GM23338 (cell line): ENCODE results near the gene ZSWIM1. TPM values are rescaled to one million over a fixed set of nuclear protein-coding genes. Genes with fewer than 3 reads are reported as not detected.

ENCODE experiments used
- ATAC-seq: fragments of 200-7000 bp; cut with Tn5 transposase; 3 replicates; pipeline ENCODE4 v1.9.1; 2020
- DNase-seq: peaks from one replicate; pipeline ENCODE4 v3.0.0-alpha.2; 2015; ENCODE audit warnings: low spot score
- H2AFZ ChIP-seq: fragments of 200-600 bp; sonication (generic); 2 replicates; pipeline ENCODE4 v1.8.0; 2016; ENCODE audit warnings: antibody characterized with exemption, mild to moderate bottlenecking, moderate library complexity
- H3F3A ChIP-seq: fragments of 200-600 bp; sonication (generic); replicated peaks from 2 replicates; pipeline ENCODE4 v1.8.0; 2017; ENCODE audit warnings: antibody characterized with exemption, mixed run types, low read depth
- H3K27ac ChIP-seq: fragments of 200-600 bp; sonication (generic); 2 replicates; pipeline ENCODE4 v1.6.1; 2016; ENCODE audit warnings: low read depth
- H3K27me3 ChIP-seq: fragments of 200-600 bp; sonication (generic); 2 replicates; pipeline ENCODE4 v1.8.0; 2016; ENCODE audit warnings: mild to moderate bottlenecking, mixed run types, moderate library complexity; ENCODE audit not compliant: insufficient read depth
- H3K36me3 ChIP-seq: fragments of 200-600 bp; sonication (generic); 2 replicates; pipeline ENCODE4 v1.8.0; 2016; ENCODE audit warnings: mild to moderate bottlenecking; ENCODE audit not compliant: insufficient read depth
- H3K4me1 ChIP-seq: fragments of 200-600 bp; sonication (generic); 2 replicates; pipeline ENCODE4 v1.8.0; 2016; ENCODE audit warnings: mild to moderate bottlenecking, moderate library complexity; ENCODE audit not compliant: insufficient read depth
- H3K4me2 ChIP-seq: fragments of 200-600 bp; sonication (generic); 2 replicates; pipeline ENCODE4 v1.7.1; 2017; ENCODE audit warnings: mixed run types
- H3K4me3 ChIP-seq: fragments of 200-600 bp; sonication (generic); 2 replicates; pipeline ENCODE4 v1.6.1; 2016; ENCODE audit warnings: mixed run types
- H3K79me2 ChIP-seq: fragments of 200-600 bp; sonication (generic); replicated peaks from 2 replicates; pipeline ENCODE4 v1.8.0; 2017; ENCODE audit warnings: mild to moderate bottlenecking; ENCODE audit not compliant: insufficient read depth
- H3K9me2 ChIP-seq: fragments of 200-600 bp; sonication (generic); 2 replicates; pipeline ENCODE4 v1.8.0; 2017; ENCODE audit not compliant: insufficient read depth
- H4K20me1 ChIP-seq: fragments of 200-600 bp; sonication (generic); replicated peaks from 2 replicates; pipeline ENCODE4 v1.8.0; 2017; ENCODE audit warnings: mild to moderate bottlenecking; ENCODE audit not compliant: insufficient read depth
- H3K27ac Mint-ChIP-seq: 2 replicates; pipeline ENCODE4 v1.8.0; 2020; ENCODE audit warnings: inconsistent platforms, mild to moderate bottlenecking, moderate library complexity, mixed read lengths
- H3K27me3 Mint-ChIP-seq: 3 replicates; pipeline ENCODE4 v1.8.0; 2022; ENCODE audit warnings: low read depth, mild to moderate bottlenecking, moderate library complexity, mixed read lengths, inconsistent platforms; ENCODE audit not compliant: insufficient read depth, poor library complexity
- H3K36me3 Mint-ChIP-seq: 3 replicates; pipeline ENCODE4 v1.8.0; 2021; ENCODE audit warnings: low read depth, mild to moderate bottlenecking, inconsistent platforms, moderate library complexity, mixed read lengths
- H3K4me1 Mint-ChIP-seq: 3 replicates; pipeline ENCODE4 v1.8.0; 2020; ENCODE audit warnings: mild to moderate bottlenecking, inconsistent platforms, mixed read lengths
- H3K4me3 Mint-ChIP-seq: 3 replicates; pipeline ENCODE4 v1.8.0; 2021; ENCODE audit warnings: moderate library complexity, mild to moderate bottlenecking, inconsistent platforms, mixed read lengths
- H3K9me3 Mint-ChIP-seq: 3 replicates; pipeline ENCODE4 v1.8.0; 2020; ENCODE audit warnings: moderate library complexity, mild to moderate bottlenecking, inconsistent platforms, mixed read lengths
- CREB1 ChIP-seq: fragments of 250-450 bp; sonication (Bioruptor Pico); IDR thresholded peaks from 2 replicates; pipeline ENCODE4 v1.5.0; 2020; ENCODE audit warnings: low read depth, mild to moderate bottlenecking, moderate library complexity
- ETS1 ChIP-seq: IDR thresholded peaks from 2 replicates; pipeline ENCODE4 v1.6.1; 2016; ENCODE audit warnings: antibody characterized with exemption
- EZH2 ChIP-seq: fragments of 200-600 bp; sonication (generic); IDR thresholded peaks from one replicate; pipeline ENCODE4 v1.8.0; 2017; ENCODE audit warnings: antibody characterized with exemption, mild to moderate bottlenecking, low read depth; ENCODE audit not compliant: unreplicated experiment
- EZH2phosphoT487 ChIP-seq: fragments of 200-600 bp; sonication (generic); IDR thresholded peaks from one replicate; pipeline ENCODE4 v1.8.1; 2018; ENCODE audit warnings: antibody characterized with exemption; ENCODE audit not compliant: unreplicated experiment
- JUNB ChIP-seq: IDR thresholded peaks from one replicate; pipeline ENCODE4 v1.6.1; 2016; ENCODE audit warnings: antibody characterized with exemption; ENCODE audit not compliant: unreplicated experiment
- NANOG ChIP-seq: IDR thresholded peaks from 2 replicates; pipeline ENCODE4 v1.6.1; 2016; ENCODE audit warnings: antibody characterized with exemption, borderline replicate concordance
- POLR2AphosphoS5 ChIP-seq: IDR thresholded peaks from 2 replicates; pipeline ENCODE4 v1.6.1; 2016; ENCODE audit warnings: antibody characterized with exemption, low read depth
- STAT1 ChIP-seq: IDR thresholded peaks from one replicate; pipeline ENCODE4 v1.6.1; 2016; ENCODE audit warnings: antibody characterized with exemption; ENCODE audit not compliant: unreplicated experiment
- ZNF114 ChIP-seq: fragments of 250-450 bp; sonication (Bioruptor Pico); IDR thresholded peaks from 2 replicates; pipeline ENCODE4 v1.5.0; 2020; ENCODE audit warnings: mild to moderate bottlenecking, moderate library complexity
- ZNF331 ChIP-seq: fragments of 250-450 bp; sonication (Bioruptor Pico); IDR thresholded peaks from 2 replicates; pipeline ENCODE4 v1.5.0; 2020; ENCODE audit warnings: low read depth, mild to moderate bottlenecking, moderate library complexity
- polyA plus RNA-seq: library from polyadenylated mRNA; unstranded; fragments of >200 nt; fragmentation: Nextera tagmentation; extraction: Ambion mirVana; gene quantifications from 2 replicates; pipeline ENCODE4 v1.2.1, GENCODE V29; 2016
- total RNA-seq: library from RNA; depleted of rRNA; stranded (reverse); fragments of >200 nt; shearing (Covaris generic); gene quantifications from 2 replicates; pipeline ENCODE4 v1.2.3, GENCODE V29; 2014
- TF ChIP-seq, protein P1 (sequence below), 2 experiments: fragments of 200-600 bp in 1 of 2; sonication (generic) in 1 of 2; conservative IDR thresholded peaks; 2 replicates each; pipeline versions ENCODE4 v1.5.1 to v1.6.1; 2016 to 2017; ENCODE audit warnings: antibody characterized with exemption in 2 of 2, low read depth in 2 of 2, mild to moderate bottlenecking in 2 of 2, moderate library complexity in 1 of 2
- TF ChIP-seq, protein P2 (sequence below): IDR thresholded peaks from one replicate; pipeline ENCODE4 v1.6.1; 2018; ENCODE audit warnings: antibody characterized with exemption; ENCODE audit not compliant: unreplicated experiment
- TF ChIP-seq, protein P3 (sequence below): fragments of 250-450 bp; sonication (Bioruptor Pico); IDR thresholded peaks from 2 replicates; pipeline ENCODE4 v1.5.0; 2020; ENCODE audit warnings: mild to moderate bottlenecking, moderate library complexity

The ZSWIM1 gene
- total and polyA plus RNA-seq, 2 experiments from 2014 or later, result 11.5 to 16.2 TPM

DNA sequence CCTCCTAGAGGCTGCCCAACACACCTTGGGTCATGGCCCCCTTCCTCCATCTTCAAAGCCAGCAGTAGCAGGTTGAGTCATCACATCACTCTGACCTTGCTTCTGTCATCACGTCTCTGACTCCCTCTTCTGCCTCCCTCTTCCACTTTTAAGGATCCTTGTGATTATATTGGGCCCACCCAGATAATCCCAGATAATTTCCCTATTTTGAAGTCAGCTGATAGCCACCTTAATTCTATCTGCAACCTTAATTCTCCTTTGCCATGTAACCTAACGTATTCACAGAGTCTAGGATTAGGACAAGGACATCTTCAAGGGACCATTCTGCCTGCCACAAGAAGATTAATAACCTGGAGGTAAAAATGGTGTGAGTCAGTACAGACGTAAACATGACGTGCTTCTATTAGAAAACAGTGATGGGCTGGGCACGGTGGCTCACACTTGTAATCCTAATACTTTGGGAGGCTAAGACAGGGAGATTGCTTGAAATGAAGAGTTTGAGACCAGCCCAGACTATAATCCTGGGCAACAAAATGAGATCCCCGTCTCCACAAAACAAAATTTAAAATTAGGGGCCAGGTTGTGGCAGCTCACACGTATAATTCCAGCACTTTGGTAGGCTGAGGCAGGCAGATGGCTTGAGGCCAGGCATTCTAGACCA lies 20.3 kb upstream of the ZSWIM1 start:
- Histone ChIP-seq H3F3A (no peaks in the 10 kb centered on the region), H2AFZ (no peak overlapping the region), H3K27ac (no peak overlapping the region), H3K27me3 (no peaks in the 10 kb centered on the region), H3K79me2 (peaks cover 19% of the 10 kb centered on the region), H3K4me2 (no peak overlapping the region), H3K36me3 (0 out of 2 replicates have a peak, but pooled peaks cover 3% of the 10 kb centered on the region), H4K20me1 (no peaks in the 10 kb centered on the region), H3K4me1 (peaks cover 26% of the 10 kb centered on the region), H3K4me3 (no peak overlapping the region), H3K9me2 (no peaks in the 10 kb centered on the region)
- H3K27me3 Mint-ChIP-seq, result peaks cover 3% of the 10 kb centered on the region
- no peak for TF ChIP-seq EZH2
- no peak for TF ChIP-seq ETS1
- TF ChIP-seq ZNF331 (CRISPR knock-in tag), result no peak
- no peak for TF ChIP-seq EZH2phosphoT487
- no peak for TF ChIP-seq CREB1
- TF ChIP-seq POLR2AphosphoS5, result no peak
- TF ChIP-seq, protein P1, sequence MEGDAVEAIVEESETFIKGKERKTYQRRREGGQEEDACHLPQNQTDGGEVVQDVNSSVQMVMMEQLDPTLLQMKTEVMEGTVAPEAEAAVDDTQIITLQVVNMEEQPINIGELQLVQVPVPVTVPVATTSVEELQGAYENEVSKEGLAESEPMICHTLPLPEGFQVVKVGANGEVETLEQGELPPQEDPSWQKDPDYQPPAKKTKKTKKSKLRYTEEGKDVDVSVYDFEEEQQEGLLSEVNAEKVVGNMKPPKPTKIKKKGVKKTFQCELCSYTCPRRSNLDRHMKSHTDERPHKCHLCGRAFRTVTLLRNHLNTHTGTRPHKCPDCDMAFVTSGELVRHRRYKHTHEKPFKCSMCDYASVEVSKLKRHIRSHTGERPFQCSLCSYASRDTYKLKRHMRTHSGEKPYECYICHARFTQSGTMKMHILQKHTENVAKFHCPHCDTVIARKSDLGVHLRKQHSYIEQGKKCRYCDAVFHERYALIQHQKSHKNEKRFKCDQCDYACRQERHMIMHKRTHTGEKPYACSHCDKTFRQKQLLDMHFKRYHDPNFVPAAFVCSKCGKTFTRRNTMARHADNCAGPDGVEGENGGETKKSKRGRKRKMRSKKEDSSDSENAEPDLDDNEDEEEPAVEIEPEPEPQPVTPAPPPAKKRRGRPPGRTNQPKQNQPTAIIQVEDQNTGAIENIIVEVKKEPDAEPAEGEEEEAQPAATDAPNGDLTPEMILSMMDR (conservative IDR thresholded peaks at IDR 0.05; ENCODE audit: low read depth in 2 of 2), result no peak
- TF ChIP-seq ZNF114 (CRISPR knock-in tag), result no peak
- no peak for TF ChIP-seq JUNB
- TF ChIP-seq, protein P2, sequence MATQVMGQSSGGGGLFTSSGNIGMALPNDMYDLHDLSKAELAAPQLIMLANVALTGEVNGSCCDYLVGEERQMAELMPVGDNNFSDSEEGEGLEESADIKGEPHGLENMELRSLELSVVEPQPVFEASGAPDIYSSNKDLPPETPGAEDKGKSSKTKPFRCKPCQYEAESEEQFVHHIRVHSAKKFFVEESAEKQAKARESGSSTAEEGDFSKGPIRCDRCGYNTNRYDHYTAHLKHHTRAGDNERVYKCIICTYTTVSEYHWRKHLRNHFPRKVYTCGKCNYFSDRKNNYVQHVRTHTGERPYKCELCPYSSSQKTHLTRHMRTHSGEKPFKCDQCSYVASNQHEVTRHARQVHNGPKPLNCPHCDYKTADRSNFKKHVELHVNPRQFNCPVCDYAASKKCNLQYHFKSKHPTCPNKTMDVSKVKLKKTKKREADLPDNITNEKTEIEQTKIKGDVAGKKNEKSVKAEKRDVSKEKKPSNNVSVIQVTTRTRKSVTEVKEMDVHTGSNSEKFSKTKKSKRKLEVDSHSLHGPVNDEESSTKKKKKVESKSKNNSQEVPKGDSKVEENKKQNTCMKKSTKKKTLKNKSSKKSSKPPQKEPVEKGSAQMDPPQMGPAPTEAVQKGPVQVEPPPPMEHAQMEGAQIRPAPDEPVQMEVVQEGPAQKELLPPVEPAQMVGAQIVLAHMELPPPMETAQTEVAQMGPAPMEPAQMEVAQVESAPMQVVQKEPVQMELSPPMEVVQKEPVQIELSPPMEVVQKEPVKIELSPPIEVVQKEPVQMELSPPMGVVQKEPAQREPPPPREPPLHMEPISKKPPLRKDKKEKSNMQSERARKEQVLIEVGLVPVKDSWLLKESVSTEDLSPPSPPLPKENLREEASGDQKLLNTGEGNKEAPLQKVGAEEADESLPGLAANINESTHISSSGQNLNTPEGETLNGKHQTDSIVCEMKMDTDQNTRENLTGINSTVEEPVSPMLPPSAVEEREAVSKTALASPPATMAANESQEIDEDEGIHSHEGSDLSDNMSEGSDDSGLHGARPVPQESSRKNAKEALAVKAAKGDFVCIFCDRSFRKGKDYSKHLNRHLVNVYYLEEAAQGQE, result no peak
- TF ChIP-seq, protein P3, sequence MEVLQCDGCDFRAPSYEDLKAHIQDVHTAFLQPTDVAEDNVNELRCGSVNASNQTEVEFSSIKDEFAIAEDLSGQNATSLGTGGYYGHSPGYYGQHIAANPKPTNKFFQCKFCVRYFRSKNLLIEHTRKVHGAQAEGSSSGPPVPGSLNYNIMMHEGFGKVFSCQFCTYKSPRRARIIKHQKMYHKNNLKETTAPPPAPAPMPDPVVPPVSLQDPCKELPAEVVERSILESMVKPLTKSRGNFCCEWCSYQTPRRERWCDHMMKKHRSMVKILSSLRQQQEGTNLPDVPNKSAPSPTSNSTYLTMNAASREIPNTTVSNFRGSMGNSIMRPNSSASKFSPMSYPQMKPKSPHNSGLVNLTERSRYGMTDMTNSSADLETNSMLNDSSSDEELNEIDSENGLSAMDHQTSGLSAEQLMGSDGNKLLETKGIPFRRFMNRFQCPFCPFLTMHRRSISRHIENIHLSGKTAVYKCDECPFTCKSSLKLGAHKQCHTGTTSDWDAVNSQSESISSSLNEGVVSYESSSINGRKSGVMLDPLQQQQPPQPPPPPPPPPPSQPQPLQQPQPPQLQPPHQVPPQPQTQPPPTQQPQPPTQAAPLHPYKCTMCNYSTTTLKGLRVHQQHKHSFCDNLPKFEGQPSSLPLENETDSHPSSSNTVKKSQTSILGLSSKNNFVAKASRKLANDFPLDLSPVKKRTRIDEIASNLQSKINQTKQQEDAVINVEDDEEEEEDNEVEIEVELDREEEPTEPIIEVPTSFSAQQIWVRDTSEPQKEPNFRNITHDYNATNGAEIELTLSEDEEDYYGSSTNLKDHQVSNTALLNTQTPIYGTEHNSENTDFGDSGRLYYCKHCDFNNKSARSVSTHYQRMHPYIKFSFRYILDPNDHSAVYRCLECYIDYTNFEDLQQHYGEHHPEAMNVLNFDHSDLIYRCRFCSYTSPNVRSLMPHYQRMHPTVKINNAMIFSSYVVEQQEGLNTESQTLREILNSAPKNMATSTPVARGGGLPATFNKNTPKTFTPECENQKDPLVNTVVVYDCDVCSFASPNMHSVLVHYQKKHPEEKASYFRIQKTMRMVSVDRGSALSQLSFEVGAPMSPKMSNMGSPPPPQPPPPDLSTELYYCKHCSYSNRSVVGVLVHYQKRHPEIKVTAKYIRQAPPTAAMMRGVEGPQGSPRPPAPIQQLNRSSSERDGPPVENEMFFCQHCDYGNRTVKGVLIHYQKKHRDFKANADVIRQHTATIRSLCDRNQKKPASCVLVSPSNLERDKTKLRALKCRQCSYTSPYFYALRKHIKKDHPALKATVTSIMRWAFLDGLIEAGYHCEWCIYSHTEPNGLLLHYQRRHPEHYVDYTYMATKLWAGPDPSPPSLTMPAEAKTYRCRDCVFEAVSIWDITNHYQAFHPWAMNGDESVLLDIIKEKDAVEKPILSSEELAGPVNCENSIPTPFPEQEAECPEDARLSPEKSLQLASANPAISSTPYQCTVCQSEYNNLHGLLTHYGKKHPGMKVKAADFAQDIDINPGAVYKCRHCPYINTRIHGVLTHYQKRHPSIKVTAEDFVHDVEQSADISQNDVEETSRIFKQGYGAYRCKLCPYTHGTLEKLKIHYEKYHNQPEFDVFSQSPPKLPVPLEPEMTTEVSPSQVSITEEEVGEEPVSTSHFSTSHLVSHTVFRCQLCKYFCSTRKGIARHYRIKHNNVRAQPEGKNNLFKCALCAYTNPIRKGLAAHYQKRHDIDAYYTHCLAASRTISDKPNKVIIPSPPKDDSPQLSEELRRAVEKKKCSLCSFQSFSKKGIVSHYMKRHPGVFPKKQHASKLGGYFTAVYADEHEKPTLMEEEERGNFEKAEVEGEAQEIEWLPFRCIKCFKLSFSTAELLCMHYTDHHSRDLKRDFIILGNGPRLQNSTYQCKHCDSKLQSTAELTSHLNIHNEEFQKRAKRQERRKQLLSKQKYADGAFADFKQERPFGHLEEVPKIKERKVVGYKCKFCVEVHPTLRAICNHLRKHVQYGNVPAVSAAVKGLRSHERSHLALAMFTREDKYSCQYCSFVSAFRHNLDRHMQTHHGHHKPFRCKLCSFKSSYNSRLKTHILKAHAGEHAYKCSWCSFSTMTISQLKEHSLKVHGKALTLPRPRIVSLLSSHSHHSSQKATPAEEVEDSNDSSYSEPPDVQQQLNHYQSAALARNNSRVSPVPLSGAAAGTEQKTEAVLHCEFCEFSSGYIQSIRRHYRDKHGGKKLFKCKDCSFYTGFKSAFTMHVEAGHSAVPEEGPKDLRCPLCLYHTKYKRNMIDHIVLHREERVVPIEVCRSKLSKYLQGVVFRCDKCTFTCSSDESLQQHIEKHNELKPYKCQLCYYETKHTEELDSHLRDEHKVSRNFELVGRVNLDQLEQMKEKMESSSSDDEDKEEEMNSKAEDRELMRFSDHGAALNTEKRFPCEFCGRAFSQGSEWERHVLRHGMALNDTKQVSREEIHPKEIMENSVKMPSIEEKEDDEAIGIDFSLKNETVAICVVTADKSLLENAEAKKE, result no peak
- TF ChIP-seq STAT1, result no peak
- TF ChIP-seq NANOG, result no peak
- no peaks in the 10 kb centered on the region for H3K9me3 Mint-ChIP-seq
- H3K4me3 Mint-ChIP-seq, result no peak overlapping the region
- peaks cover 28% of the 10 kb centered on the region for H3K4me1 Mint-ChIP-seq
- ATAC-seq, result no peak
- no peak overlapping the region for H3K27ac Mint-ChIP-seq
- no peak for DNase-seq
- peaks cover 3% of the 10 kb centered on the region; the same call in 2 of the 3 replicates for H3K36me3 Mint-ChIP-seq
